GM19240 (cell line): ENCODE results near the gene RNASE7.
A peak's percentile ranks its signal among the peaks of the same experiment; 100 is the strongest.
"Not testable (repeated sequence)": the region's sequence is repeated elsewhere in the genome, so short reads cannot be mapped to it uniquely, and the experiment has no call there.

Source experiments
- DNase-seq: peaks from one replicate; pipeline ENCODE4 v3.0.0; 2011; ENCODE audit warnings: low spot score; ENCODE audit not compliant: insufficient read length

The RNASE7 gene

DNA sequence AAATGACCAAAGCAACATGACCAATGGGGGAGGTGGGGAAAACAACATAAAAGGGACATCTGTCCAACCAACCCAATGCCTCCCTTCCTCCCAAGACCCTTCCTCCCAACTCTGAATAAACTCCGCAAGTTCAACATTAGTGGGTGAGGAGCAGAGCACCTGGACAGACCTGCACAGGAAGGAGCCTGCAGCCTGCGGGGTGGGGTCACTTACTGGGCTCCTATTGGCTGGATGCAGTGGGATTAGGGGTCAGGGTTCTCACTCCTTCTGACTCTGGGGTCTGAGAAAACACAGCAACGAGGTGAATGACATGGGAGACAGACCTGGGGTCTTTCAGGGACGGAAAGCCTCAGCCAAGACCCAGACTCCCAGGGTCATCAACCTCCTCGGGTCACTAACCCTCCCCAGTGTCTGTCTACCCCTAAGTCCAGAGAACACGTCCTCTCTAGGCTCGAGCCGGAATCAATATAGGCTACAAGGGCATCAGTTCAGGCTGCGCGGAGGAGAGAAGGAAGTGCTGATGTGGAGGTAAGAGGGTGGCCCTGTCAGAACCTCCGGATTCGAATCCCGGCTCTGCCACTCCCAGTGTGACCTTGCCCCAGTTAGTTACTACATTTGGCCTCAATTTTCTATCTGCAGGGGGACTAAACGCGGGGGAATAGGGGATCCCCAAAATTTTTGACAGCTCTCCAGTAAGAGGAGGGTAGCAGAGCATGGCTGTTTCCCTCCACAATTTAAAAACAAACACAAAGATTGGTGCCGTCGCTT, 18.2 kb upstream of the RNASE7 start:
- DNase-seq = no peak

DNA sequence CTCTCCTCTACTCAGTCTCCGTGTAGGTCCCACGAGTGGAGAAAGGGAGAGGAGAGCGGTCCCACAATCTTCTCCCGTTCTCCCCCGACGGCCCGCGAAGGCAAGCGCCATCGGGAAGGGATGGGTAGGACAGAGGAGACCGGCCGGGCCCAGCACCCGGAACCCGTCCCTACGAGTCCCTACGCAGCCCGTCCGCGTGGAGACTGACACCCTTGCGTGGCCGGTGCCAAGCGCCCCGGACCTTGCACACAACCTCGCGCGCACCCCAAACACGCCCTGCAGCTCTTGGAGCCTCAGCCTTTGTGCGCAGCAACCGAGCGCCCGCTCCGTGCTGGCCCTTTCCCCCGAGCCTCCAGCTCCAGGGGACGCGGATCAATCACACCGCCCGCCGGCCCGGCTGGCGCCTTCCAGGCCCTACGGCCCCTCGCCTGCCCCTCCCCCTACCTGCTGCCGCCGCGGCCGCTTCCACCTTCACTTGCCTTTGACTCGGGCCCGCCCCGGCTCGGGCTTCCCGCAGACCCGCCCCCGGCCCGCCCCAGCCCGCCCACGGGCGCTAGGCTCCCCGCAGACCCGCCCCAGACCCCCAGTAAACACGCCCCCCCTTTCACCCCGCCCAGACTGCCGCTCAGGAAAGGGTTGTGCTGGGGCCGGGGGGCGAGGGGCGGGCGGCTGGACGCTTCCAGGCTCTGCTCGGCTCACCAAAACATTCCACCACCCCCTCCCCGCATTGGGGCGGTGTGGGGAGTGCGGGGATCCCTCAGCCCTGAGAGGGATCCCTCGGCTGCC, 17.4 kb upstream of the RNASE7 start, which contains the start of gene NDRG2:
Gene NDRG2 (minus strand): TSS at position 477 of the 786 bp plus-strand sequence. CDS start 1,746 bp downstream, outside the sequence.
- DNase-seq = no peak

DNA sequence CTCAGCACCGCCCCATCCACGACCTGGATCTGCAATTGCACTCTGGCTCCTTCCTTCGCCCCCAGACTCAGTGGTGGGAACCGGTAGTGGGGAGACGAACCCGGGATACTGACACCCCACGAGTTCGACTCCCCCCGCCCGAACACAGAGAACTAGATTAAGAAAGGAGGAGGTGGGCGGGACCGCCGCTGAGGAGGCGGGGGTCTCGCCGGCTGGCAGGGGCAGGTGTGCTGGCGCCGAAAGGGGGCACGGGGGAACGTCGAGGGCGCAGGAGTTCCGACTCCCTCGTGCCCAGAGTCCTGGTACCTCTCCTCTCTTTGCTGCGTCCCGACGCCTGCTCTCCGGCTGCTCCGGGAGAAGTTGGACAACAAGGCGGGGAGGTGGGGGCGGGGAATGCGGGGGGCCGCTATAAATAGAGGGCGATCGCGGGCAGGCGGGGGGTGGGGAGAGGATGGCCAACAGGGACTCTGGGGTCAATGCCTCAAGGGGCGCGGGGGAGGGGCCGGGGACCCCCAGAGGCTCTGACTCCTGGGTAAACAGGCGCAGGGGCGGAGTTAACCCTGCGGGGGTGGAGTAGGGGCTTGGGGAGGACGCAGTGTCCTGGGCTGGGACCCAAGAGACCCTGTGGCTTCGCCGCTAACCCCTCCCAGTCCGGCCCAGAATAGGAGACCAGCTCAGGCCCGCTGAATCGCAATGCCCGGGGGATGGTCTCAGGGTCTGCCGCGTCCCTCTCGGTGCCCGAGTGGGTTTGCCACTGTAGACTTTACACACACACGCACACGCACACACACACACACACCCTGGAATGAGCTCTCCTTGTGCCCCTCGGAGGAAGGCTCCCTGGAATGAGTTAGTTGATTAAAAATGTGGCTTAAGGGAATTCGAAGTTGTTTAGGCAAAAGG, 16.5 kb upstream of the RNASE7 start:
- DNase-seq = no peak

DNA sequence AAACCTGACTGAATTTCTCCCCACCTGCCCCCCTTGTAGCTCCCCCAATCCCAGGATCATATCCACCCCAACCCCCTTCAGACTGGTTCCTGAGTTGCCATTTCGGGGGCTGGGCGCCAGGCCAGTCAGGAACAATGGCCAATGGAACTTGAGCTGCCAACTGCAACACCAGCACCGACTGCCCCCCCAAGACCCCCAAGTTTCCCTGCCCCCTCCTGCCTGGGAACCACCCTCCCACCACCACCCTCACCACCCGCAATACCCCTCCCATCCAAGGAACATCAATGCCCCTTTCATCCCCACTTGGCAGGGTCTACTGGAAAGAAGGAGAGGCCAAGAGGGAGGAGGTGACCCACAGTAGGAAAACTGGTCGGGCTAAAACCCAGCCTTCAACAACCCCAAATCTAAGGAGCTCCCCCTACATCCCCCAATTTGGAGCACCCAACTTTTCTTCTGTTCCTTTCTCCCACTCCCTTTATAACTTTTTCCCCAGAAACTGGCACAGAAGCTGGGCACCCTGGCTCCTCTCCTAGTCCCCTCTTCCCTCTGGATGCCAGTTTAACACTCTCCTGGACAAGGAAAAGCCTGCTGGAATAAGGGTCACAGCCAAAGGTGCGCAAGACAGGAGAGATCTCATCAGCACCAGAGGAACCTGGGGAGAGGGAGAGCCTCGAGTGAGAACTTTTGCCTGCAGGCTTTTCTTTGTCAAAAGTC, 15.7 kb upstream of the RNASE7 start:
- no peak for DNase-seq

DNA sequence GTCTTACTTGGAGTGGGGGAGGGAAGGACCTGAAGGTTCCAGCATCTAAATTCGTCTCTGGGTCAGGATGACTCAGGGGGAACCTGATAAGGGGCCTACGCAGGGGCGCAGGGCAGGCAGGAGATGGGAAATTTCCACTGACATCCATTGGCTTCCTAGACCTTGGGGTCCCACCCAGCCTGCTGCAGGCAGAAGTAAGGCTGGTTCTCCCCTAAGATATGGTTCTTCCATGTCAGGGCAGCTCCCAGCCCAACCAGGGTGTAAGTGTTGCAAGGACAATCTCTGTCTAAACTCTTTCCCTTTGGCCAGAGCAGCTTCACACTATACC, 15.2 kb upstream of the RNASE7 start:
- DNase-seq = no peak

DNA sequence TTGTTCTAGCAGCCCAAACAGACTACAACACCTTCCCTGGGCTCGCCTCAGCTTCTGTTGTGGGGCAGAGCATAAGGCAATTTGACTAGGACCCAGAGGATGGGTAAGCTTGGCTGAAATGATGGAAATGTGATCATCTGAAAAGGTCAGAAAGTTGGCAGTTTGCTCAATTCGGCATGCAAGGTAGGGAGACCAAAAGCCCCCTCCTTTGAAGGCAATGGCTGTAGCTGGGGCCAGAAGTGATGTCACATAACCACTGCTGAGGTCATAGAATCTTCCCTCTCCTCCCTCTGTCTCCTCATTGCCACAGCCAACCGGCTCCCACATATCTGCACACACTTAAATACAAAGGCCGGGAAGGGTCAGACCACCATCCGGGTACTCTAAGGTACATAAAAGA, 12.2 kb upstream of the RNASE7 start, which contains the start of gene TPPP2:
Gene TPPP2 (plus strand): TSS at position 301 of the 400 bp plus-strand sequence. CDS start 365 bp downstream, outside the sequence.
- DNase-seq = no peak

DNA sequence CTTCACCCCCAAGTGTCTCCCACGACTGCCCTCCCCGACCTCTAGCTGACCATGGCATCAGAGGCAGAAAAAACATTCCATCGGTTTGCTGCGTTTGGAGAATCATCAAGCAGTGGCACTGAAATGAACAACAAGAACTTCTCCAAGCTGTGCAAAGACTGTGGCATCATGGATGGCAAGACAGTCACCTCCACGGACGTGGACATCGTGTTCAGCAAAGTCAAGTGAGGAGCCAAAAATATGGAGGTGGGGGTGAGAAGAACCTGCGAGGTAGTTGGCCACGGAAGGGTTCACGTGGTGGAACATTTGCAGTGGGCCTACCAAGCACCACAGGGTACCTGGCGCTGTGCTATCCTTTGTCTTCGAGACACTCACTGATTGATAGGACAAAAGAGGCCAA, 11.6 kb upstream of the RNASE7 start:
- DNase-seq = no peak

DNA sequence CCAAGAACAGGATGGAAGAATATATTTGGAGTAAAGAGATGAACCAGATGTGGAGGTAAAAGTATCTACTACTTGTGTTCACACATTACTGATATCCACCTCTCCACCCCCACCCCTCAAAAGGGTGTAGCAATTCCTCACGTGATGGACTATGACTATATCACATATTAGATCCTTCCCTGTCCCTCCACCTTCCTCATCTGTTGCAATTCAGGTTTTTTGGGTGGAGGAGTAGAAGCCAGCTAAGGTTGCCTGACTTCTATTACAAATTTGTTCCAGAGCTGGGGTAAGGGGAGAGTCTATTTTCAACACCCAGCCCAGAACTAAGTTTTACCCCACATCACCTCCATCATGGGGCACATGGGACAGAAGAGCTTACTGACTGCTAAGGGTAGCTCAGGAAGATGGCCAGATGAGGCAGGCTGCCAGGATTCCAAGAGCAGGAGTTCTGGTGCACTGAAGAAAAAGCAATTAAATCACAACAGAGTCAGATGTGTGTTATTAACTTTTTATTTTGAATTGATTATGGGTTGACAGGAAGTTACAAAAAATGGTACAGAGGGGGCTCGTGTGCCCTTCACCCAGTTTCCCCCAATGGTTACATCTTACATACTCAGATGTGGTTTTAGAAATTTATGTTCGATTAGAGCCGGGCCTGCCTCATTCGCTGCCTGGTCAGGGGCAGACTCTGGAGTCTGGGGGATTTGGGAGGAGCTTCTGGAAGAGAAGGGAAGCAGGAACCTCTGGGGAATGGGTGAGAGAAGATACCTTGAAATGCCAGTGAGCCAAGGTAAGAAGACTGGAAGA, 9.6 kb upstream of the RNASE7 start:
- DNase-seq = no peak

DNA sequence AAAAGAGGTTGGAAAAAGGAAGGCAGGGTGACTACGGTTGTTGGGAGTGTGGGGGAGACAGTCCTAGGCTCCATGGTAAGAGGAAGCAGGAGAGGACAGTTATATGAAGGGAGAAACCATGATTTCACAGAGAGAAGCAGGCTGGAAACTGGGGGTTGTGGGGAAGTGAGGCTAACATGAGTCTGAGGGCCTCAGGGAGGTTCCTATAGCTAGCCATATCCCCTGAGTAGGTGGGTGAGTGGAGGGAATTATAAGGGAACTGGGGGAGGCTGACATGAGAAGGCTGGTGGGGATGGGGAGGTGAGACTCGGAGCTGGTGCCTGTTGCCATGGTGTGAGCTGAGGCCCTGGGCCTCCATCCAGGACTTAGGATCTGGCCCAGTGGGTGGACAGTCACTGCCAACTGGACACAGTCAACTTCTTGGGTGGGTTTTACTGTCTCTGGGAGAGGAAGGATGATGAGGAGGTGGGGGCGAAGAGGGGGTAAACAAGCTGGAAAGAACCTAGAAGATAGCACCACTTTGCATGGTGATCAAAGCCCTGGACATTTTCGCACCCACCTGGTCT, 8.9 kb upstream of the RNASE7 start:
- DNase-seq = no peak

DNA sequence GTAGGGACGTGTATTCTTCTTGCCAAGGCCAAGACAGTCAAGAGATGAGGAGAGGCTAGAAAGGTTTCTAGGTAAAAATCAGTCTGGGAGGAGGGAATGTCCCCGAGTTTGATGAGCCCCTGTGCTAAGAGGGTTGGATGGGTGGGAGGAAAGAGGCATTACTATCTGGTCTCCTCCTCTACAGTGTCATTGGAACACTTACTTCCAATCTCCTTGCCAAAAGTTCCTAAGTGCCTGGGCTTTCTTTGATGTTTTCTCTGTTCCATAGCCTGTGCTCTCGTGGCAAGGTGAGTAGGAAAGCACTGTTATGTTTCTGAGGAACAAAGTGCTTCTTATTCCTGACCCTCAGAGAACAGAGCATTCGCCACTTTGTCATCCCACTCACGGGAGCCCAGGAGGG, 7.5 kb upstream of the RNASE7 start, which contains the start of gene RNASE13:
Gene RNASE13 (minus strand): TSS at position 101 of the 400 bp plus-strand sequence. CDS start 519 bp downstream, outside the sequence.
- no peak for DNase-seq

DNA sequence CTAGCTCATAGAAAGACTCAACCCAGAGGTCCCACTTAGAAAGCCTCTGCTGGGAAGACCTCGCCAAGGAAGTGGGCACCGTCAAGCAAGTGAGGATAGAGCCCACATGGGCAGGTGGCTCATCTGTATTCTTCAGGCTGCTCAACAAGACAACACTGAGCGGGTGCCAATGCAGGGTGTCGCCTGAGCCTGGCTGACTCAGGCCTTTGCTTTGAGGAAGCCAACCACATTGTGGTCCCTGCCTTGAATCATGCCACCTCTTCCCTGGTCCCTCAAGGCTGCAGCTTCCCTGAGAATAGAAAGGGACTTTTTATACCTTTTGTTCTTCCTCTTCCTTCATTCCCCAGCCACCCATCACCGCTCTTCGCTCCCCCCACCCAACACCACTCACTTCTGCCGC, 5.4 kb upstream of the RNASE7 start:
- no peak for DNase-seq

DNA sequence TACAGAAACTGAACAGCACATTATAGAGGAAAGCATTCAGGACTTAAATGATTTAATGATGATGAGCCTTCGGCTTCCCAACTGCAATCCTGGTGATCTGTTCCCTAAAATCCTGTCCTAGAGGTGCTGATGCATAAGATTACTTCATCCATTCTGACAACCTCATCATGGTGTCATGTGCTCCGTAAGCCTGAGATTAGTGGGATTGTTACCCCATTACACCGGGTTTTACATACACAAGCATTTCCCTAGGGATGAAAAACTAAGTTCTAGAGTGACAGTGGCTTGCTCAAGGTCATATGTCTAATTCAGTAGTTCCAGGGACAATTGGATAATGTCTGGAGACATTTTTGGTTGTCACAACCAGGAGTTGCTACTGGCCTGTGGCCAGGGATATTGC, 5.0 kb upstream of the RNASE7 start:
- no peak for DNase-seq

DNA sequence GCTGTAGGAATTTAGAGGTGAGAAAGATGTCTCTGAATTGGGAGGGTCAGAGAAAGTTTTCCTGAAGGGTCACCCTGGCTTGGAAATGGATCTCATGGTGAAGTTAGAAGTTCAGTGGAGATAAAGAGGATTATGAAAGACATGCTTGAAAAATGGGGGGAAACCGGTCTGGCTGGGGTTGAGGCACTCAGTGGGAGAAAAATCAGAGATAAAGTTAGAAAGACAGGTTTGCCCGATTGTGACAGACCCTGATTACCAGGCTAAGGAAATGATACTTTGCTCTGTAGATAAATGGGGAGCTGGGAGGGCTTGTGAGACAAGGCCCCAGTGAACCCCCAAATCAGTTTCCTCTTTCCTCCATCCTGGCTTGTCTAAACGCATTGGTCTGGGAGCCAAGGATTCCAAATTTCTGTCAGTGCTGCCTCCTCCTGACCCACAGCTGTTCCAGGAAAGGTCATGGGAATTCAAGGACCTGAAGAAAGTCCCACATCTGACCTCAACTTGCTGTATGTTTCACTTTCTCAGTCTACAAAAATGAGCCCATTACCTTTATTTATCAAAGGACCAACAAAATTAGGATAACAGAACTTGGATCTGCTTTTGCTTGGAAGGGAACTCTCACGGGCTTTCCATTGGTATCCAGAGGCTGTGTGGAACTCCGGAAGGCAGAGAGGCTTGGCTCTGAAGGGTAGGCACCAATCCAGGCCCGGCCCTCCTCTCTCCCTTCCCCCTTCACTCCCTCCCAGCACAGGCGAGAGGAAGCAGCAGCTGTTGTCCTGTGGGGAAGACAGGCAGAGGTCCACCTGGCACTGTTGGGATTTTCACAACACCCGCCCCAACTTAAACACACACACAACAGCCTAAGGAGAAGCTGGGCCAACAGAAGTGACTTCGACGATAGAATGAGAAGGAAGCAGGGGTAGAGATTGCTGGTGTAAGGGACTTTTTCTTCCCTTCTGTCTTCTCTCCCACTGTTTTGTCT, 3.4 kb upstream of the RNASE7 start:
- no peak for DNase-seq

DNA sequence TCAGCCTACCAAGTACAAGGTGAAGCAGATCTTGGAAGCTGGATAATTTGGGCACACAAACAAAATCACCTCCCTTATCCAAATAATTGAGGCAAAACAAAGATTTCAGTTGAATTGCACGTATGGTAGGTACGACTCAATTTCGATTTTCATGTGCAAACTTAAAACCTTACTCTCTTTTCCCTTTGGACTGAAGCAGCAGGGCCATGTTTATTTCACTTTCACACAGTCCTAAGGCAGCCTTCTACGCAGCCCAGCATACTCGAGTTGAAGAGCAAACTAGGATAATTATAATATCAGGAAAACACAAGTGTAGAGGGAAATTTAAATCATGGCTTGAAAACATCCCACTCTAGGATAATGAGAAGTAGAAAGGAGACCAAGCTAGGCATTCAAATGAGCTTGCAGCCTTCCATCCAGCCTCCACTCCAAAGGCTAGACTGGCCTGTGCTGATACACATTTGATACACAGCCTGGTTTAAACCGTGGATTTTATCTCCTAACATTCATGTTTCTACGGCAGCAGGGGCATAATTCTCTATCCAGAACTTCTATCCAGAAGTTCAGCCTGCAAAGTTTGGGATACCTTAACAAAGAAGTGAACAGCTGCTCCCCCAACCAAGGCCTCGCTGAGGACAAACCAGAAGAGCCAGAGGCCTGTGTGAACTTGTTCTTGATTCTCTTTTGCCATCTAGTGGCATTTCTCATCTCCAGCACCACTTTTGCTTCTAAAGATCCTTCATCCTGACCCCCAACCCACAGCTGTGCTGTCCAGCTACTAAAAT, 2.4 kb upstream of the RNASE7 start:
- DNase-seq = peak; percentile 23

DNA sequence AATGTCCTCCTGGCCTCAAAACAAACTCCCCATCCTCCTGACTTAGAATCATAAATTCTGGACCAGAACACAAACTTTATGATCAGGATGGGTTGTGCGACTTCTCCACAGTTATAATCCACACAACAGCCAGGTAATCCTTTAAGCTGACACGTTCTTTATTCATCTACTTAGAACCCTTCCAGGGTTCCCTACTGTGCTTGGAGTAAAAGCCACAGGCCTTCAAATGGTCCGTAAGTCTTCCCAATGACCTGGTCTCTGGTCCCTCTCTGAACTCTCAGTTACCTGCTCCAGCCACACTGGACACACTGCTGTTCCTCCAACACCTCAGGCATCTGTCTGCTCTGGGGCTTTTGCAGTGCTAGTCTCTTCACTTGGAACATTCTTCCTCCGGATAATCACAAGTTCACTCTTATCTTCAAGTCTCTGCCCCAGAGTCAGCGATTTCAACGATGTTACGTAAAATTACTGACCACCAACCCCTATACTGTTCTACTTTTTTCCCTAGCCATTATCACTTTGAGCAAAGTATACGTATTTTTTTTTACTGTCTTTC, 1.7 kb upstream of the RNASE7 start:
- DNase-seq = no peak

DNA sequence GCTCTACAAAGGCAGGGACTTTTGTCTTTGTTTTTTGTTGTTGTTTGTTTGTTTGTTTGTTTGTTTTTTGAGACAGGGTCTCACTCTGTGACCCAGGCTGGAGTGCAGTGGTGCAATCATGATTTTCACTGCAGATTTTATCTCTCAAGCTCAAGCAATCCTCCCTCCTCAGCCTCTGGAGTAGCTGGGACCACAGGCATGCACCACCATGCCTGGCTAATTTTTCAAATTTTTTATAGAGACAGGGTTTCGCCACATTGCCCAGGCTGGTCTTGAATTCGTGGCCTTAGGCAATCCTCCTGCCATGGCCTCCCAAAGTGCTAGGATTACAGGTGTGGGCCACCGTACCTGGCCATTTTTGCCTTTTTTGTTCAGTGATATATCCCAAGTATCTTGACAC, 1.2 kb upstream of the RNASE7 start:
- not testable (repeated sequence) for DNase-seq

DNA sequence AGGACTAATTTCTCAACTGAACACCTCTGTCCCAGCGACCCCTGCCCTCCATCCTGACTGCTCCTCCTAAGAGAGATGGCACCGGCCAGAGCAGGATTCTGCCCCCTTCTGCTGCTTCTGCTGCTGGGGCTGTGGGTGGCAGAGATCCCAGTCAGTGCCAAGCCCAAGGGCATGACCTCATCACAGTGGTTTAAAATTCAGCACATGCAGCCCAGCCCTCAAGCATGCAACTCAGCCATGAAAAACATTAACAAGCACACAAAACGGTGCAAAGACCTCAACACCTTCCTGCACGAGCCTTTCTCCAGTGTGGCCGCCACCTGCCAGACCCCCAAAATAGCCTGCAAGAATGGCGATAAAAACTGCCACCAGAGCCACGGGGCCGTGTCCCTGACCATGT, 756 bp downstream of the RNASE7 start:
- DNase-seq = no peak
